Limb (tissue), 2 donors: ENCODE measurements around the gene ADGRD2.
"Not testable (repeated sequence)": the region's sequence is repeated elsewhere in the genome, so short reads cannot be mapped to it uniquely, and the experiment has no call there.

Source experiments
- DNase-seq, 2 donors: peaks; one replicate each; pipeline ENCODE4 v3.0.0-alpha.2; 2016; ENCODE audit errors: extremely low spot score in 2 of 2

ADGRD2 gene, protein sequence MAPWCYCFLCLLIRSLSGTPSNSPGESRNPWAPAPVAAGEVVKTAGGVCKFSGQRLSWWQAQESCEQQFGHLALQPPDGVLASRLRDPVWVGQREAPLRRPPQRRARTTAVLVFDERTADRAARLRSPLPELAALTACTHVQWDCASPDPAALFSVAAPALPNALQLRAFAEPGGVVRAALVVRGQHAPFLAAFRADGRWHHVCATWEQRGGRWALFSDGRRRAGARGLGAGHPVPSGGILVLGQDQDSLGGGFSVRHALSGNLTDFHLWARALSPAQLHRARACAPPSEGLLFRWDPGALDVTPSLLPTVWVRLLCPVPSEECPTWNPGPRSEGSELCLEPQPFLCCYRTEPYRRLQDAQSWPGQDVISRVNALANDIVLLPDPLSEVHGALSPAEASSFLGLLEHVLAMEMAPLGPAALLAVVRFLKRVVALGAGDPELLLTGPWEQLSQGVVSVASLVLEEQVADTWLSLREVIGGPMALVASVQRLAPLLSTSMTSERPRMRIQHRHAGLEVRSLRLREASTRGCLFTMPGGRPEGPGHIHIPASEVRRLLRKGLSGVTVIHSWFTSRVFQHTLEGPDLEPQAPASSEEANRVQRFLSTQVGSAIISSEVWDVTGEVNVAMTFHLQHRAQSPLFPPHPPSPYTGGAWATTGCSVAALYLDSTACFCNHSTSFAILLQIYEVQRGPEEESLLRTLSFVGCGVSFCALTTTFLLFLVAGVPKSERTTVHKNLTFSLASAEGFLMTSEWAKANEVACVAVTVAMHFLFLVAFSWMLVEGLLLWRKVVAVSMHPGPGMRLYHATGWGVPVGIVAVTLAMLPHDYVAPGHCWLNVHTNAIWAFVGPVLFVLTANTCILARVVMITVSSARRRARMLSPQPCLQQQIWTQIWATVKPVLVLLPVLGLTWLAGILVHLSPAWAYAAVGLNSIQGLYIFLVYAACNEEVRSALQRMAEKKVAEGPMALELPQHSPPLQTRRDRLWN

DNA sequence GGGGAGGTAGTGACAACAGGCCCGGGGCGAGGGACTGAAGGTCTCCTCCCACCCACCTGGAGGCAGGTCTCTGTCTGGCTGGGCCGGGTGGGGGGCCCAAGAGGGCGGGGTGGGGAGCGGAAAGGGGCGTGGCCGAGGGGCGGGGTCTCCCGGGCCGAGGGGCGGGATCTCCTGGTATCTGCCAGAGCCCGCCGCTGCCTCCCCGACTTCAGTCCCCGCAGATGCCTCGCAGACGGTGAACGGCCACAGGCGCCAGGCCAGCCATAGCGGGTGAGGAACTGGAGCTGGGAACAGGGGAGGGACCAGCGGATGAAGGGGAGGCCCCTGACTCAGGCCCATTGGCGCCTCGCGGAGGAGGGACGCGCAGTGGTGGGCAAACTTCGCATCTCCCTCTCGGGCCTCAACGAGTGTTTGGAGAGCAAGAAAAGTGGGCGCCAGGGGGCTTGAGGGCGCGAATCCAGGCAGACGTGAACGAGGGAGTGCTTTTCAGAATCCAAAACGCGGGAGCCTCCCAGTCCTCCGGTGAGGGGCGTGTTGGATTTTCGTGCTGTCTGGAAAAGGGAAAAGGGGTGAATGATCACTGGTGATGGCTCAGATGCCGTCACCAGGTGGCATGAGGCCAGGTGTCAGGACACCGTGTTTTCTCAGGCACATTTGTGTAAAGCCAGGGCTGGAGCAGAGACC, at the start of gene ADGRD2:
Gene ADGRD2 (plus strand): TSS at position 211 of the 684 bp plus-strand sequence. CDS start 1,216 bp downstream, outside the sequence.
- peak; percentile 12 to 72 for DNase-seq

DNA sequence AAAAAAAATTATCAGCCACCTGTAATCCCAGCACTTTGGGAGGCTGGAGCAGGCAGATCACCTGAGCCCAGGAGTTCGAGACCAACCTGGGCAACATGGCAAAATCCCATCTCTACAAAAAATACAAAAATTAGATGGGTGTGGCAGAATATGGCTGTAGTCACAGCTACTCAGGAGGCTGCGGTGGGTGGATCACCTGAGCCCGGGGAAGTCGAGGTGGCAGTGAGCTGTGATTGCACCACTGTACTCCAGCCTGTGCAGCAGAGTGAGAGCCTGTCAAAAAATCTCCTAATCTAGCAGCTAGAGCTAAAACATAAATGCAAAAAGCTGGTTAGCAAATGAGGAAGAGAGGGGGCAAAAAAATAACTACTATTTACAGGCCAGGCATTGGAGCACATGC, 47.0 kb upstream of the ADGRD2 start:
- DNase-seq, result no peak

DNA sequence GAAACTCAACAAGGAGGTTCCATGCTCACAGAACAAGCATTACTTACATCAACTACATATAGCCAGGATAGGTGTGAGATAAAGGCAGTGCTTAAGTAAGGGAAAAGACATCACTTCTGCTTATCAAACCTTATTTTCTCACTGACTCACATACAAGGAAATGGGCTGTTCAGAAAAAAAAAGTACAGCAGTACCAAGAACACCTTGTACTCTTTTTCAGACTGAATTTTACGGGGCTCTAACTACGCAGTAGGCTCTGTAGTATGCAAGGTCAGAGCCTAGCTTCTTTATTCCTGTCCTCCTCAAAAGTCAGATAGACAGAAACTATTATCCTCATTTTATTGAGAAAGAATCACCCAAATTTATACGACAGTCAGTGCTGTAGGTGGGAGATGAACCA, 40.8 kb upstream of the ADGRD2 start:
- DNase-seq, result no peak

DNA sequence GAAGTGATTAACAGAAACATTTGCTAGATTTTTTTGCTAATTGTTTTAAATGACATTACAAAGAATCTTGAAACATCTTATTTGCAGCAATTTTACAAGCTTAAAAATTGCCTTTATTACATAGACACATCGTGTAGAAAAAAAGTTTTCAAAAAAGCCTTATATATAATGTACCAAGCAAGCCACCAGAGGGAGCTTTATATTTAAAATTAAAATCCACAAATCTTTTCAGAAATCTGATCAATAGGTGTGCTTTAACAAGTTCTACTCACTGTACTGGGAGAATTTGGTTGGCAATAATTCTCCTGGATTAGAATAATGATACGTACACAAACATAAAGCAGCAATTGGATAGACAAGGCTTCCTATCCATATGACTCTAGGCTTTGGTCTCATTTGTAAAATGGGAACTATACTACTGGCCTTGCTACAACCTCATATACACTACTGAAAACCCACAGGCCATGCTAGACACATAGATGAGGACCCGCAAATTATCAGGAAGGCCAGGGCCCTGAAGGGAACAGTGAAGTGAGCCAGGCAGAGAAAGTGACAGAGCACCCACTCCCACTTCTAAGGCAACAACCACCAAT, 39.8 kb upstream of the ADGRD2 start:
- DNase-seq, result no peak

DNA sequence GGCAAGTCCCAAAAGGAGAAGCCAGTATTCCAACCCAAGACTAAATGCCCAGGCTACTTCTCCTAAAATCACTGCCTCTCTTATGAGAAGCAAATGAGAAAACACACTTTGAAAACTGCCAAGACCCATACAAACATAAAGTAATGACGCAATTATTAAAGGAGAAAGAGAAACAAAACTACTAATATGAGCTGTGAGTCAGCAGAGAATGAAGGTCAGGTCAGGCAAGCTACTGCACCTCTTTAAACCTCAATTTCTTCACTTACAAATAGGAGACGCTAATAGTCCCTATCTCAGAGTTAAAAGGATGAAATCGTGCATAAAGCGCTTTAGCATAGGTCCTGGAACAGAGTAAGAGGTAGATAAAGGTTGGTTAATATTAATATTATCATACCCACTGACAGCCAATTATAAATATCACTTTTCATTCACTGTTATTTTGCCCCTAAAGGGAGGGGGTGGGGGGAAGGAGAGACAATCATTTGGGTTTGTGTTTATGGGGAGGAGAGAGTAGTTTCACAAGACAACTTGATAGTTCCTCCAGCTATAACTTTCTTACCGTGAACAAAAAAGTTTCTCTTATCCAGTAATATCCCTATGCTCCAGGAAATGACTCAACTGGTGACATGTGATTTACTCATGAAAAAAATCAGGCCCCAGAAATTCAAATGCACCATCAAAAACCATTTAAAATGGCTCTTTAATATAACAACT, 38.6 kb upstream of the ADGRD2 start:
- DNase-seq, result no peak

DNA sequence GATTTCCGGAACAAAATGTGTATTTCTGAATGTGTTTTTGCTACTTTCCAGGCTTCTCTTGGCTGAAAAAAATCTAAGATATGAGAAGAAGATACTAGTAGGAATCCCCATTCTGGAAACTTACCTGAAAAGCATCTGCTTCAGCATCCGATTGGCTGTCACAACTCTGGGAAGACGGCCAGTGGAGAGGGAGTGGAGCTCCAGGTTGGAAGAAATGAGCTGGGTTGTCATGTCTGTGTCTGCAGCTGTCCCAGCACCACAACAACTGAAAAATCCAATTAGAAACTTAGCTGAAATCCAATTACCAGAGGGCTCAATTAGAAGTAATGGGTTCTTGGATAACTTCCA, 38.0 kb upstream of the ADGRD2 start:
- DNase-seq, result no peak

DNA sequence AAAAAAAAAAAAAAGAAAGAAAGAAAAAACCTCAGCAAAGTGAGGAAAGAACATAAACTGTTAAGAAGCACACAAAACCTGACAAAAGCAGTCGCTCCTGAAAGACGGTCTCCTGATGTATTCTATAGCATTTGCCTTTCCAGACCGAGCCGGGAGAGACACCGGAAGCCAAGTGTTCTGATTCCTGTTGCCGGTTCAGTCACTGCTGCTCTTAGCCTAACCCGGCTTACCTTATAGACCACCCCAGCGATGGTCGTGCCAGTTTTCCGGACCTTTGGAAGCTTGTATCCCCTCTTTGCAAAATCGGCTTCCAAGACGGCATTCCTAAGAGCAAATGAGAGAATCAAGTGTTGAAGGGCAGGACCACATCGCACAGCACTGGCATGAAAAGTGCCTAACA, 35.6 kb upstream of the ADGRD2 start:
- no peak for DNase-seq

DNA sequence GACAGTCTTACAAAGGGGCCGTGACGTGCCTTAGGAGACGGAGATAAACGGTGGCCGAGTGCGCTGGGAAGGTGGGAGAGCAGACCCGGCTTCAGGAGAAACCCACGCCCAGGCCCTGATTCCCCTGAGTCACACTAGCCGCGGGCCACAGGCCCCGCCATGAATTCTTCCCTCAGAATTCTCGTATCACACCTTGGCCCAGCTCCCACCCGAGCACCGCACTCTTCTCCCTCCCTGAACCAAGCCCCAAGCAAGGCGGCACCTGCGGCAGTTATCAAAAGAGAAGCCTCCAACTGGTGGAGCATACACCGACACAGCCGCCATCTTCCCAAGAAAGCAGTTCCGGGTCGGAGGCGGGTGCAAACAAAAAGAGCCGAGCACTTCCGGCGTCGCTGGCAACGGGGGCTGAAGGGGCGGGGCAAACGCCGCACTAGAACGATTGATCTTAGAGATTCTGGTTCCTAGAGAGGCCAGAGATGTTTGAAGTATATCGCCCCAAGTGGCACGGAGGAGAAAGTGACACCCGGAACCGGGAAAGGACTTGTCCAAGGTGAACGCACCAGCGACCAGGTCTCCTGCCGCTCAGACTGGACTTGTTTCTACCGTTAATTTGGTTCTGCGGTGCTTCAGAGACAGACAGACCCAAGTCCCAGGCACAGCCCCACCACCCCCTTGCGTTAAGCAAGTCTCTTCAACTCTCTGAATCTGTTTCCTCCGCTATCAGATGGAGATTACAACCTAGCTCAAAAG, 35.0 kb upstream of the ADGRD2 start, which contains the start of gene PSMB7:
Gene PSMB7 (minus strand): TSS at position 341 of the 750 bp plus-strand sequence. CDS start 17 bp downstream, at position 324.
- DNase-seq, result peak; percentile 97 to 98

DNA sequence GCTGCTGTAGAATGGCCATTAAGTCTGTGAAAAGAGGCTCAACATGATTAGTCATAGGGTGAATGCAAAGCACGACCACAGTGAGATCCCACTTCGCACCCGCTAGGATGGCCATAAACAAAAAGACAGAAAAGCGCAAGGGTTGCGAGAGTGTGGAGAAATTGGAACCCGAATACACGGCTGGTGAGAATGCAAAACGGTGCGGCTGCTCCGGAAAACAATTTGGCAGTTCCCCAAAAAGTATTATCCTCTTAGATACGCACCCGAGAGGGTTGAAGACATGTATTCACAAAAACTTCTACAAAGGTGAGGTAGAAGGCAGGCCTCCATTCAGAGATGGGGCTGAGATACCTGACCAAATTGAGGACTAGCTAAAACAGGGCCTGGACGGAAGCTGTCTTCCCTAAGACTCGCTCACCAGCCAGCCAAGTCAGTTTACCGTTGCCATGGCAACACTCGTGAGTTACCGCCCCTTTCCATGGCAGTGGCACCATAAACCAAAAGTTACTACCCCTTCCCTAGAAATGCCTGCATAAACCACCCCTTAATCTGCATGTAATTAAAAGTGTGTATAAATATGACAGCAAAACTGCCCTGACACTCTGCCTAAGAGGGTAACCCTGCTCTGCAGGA, 34.3 kb upstream of the ADGRD2 start:
- DNase-seq, result no peak

DNA sequence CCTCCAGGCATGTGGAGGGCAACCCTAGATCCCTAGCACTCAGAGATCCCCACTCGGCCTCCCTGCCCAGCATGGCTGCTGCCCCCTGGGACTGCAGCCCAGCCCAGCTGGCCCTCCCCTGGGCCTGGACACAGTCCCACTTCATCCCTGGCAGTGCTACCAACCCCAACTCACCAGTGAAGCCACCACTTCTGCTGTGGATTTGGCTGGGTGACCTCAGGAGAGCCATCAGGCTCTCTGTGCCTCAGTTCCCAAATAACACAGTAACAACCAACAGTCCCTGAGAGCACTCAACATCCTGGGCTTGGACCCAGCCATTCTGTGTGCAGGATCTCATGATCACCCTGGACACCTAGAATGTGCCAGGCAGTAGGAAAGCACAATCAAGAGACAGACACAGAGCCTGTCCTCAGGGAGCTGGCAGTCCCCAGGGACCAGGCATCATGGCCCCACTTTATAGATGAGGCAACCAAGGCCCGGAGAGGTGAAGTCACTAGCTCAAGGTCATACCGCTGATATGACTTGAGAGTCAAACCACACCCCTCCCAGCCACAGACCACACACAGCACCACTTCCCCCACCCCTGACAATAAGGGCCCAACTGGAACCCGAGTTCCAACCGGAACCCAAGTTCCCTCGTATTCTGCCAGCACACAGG, 30.3 kb upstream of the ADGRD2 start:
- no peak for DNase-seq

DNA sequence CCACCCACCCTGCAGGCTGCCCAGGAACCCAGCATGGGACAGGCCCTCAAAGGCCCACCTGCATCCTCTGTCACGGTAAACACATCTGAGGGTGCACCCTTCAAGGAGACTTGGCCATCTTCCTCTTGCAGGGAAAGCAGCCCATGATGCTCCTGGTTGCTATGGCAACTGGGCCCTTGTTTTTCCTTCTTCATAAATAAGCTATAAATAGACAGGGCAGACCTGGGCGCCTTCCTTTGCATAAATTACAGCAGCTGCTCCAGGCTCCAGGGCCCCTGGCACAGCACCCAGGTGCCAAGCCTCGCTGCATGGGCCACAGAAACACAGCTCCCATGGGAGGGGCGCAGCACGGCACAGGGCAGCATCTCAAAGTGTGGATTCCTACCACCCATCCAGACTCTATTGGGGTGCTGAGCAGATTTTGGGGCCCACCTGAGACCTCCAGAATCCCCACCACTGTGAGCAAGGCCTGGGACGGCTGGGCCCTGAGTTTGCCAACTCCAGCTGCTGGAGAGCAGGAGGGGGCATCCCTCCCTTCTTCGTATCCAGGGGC, 29.2 kb upstream of the ADGRD2 start:
- DNase-seq, result no peak

DNA sequence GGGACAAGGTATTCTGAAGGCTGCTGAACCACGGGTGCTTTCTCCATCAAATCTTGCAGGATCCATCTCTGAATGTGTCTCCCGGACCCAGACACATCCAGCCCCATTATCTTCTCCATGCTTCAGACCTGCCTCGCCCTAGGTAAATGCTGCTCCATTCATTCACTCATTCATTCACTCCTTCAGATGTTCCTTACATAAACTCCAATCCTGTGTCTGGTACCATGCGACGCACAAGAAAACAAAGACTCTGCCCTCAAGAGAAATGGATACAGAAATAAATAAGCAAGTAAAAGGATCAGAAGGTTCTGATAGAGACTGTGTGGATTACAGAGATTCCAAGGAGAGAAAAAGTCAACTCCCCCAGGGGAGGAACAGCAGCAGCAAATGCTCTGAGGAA, 27.1 kb upstream of the ADGRD2 start:
- no peak for DNase-seq

DNA sequence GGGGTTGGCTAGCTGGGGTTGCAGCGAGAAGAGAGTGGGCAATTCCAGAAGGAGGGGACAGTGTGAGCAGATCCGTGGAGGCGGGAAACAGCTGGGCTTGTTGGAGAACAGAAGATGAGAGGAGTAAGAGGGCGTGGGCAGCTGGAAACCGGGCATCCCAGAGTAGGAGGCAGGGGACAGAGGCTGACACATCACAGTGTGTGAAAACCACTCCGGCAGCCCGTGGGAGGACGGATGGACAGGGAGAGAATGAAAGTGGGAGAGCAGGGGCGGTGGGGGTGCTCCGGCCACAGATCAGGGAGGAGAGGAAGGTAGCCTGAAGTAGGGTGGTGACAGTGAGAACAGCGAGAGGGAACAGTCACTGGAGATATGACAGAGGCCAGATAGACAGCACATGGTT, 26.7 kb upstream of the ADGRD2 start:
- DNase-seq, result no peak

DNA sequence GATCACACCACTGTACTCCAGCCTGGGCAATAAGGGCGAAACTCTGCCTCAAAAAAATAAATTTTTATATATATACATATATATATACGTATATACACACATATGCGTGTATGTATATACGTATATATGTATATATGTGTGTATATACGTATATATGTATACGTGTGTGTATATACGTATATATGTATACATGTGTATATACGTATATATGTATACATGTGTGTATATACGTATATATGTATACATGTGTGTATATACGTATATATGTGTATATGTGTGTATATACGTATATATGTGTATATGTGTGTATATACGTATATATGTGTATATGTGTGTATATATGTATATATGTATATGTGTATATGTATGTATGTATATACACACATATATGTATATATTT, 24.5 kb upstream of the ADGRD2 start:
- DNase-seq, result not testable (repeated sequence)

DNA sequence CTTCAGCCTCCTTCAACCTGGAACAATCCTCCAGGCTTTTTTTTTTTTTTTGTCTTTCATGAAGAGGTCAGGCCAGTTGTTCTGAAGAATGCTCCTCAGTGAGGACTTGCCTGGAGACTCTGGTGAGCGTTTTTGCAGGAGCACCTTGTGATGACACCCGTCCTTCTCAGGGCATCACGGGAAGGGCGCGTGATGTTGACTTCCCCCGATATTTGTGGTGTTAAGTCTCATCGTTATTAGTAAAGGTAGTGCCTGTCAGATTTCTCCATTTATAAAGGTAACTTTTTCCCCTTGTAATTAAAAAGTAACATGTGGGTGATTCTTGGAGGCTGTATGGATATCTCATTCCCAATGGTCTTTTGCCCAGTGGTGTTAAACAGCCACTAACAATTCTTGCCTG, 23.9 kb upstream of the ADGRD2 start:
- no peak for DNase-seq

DNA sequence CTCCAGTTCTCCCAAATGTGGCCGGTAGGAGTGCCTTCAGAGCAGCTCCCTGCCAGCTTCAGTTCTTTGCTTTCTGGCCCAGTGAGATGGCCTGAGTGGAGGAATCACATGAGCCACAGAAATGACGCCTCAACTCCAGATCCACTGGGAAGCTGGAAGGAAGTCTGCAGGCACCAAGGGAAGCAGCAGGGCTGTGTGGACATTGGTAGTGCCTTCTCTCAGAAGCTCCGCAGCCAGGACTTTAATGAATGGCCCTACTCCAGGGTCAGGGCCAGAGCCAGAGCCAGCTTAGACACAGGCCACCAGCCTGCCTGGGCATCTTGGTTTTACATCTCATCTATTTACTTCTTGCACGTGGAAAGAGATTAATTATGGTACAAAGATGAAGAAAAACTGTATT, 23.0 kb upstream of the ADGRD2 start:
- DNase-seq, result no peak

DNA sequence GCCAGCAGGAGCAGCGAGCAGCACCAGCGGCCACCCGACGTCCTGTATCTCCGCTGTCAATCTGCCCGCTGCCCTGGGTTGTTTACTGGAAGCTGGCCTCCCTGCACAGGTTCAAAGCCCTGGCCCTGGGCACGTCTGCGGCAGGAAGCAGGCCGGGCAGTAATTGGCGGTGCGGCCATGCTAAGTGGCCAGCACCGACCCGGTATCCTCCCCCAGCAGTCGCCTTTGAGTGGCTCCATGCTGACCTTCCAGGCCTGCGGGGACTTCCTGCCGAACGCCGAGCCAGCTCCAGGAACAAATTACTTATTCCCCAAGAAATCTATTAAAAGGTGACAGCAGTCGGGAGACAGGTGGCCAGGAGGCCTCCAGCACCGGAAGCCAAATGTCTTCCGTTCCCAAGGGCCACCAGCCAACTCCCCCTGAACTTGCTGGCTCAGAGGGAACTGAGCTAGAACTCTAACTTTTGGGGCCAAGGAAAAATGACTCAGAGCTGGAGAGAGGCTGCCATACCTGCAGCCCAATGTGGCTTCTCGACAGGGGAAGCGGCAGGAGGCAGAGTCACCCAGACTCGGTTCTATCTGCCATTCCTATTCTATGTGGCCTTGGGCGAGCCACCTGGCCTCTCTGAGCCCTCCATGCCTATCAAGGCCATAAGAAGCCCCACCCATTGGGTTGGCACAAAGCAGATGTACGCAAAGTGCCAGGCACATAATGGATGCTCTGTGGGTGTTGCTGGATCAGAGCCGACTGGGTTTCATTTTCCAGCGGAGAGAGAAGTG, 21.3 kb upstream of the ADGRD2 start:
- no peak for DNase-seq

DNA sequence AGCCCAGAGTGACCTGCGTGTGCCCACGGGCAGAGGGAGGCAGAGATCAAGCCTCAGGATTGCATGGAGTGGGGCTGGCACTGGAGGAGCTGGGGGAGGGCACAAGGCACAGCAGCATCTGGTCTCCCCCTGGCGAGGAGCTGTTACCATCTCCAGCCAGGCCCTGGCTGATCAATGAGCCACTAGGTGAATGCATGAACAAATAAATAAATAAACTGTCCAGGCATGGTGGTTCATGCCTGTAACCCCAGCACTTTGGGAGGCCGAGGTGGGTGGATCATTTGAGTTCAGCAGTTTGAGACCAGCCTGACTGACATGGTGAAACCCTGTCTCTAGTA, 20.8 kb upstream of the ADGRD2 start:
- no peak for DNase-seq
